ENCODE data around the gene DDC. TPM values are rescaled to one million over a fixed set of nuclear protein-coding genes. Genes with fewer than 3 reads are reported as not detected.

DDC gene
- polyA plus RNA-seq, 1 donor (not counting 4 experiments of a cell fraction or from before 2014, with no cell fraction given): not detected

GRCh38 chr7:50418526-50419290 is 146.5 kb downstream of the DDC start:
- Histone ChIP-seq H3K4me2 (ENCODE audit: control insufficient read depth, extremely low read depth, insufficient read depth, low read depth, low read length) (no peak overlapping the region), H3K9me1 (ENCODE audit: control insufficient read depth, extremely low read depth, insufficient read depth, low read length) (no peaks in the 10 kb centered on the region), H2AFZ (ENCODE audit: control insufficient read depth, low read length) (no peak overlapping the region), H4K20me1 (ENCODE audit: control insufficient read depth, extremely low read depth, insufficient read depth, low read length) (no peaks in the 10 kb centered on the region), H3K36me3 (ENCODE audit: control insufficient read depth in 2 of 2, extremely low read depth in 1 of 2, insufficient read depth in 2 of 2, low read length in 2 of 2) (no peaks in the 10 kb centered on the region), H3K9ac (ENCODE audit: control insufficient read depth, extremely low read depth, insufficient read depth, low read length) (no peak overlapping the region), H3K9me3 (ENCODE audit: control insufficient read depth, low read depth, low read length) (no peaks in the 10 kb centered on the region), H3K27ac (ENCODE audit: control insufficient read depth, insufficient read depth, low read length) (no peak overlapping the region), H3K4me3 (ENCODE audit: control insufficient read depth in 2 of 3, extremely low read depth in 1 of 3, insufficient read depth in 2 of 3, low read depth in 1 of 3, low read length in 3 of 3) (no peak overlapping the region), H3K79me2 (ENCODE audit: control insufficient read depth, insufficient read depth, low read length) (no peaks in the 10 kb centered on the region), H3K27me3 (ENCODE audit: control insufficient read depth, extremely low read depth, insufficient read depth, low read length) (no peaks in the 10 kb centered on the region), H3K4me1 (ENCODE audit: control insufficient read depth, extremely low read depth, insufficient read depth, low read length) (peaks cover 2% of the 10 kb centered on the region)
- dilution Hi-C loops (cut with MboI; ENCODE audit: extremely low pct_ligation_motif_present, low sequenced_read_pairs): no loop called here
- DNase-seq (ENCODE audit: low read depth, low spot score) (no peak), FAIRE-seq (no peak)
- TF ChIP-seq CTCF (optimal IDR thresholded peaks at IDR 0.05 in 1 of 3, IDR thresholded peaks at IDR 0.05 in 1 of 3, conservative IDR thresholded peaks at IDR 0.05 in 1 of 3; ENCODE audit: extremely low read depth in 1 of 3, insufficient read depth in 2 of 3, low read length in 3 of 3): no peak
- no peak for TF ChIP-seq EZH2 (IDR thresholded peaks at IDR 0.05; ENCODE audit: low read length)

DNA sequence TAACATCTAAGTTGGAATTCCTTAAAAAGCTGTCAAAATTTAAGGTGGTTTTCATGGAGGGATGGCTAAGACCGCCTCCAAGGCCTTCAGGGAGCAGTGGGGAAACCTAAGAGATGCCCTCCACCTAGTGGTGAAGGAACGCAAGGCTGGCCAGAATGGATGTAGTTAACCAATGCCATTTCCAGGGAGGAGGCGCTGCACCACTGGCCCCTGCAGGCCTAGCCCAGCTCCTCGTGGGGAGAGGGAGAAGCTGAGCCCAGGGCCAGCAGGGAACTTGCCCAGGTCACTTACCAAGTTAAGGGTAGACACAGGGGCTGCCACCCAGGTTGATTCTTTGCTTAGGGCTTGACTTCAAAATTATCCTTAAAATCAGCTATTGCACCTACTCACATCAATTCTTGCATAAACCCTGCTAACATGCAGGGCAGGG is 147.1 kb downstream of the DDC start:
- H3K79me2 ChIP-seq (ENCODE audit: control insufficient read depth, insufficient read depth, low read length): no peaks in the 10 kb centered on the region
- no peak overlapping the region for H3K27ac ChIP-seq (ENCODE audit: control insufficient read depth, insufficient read depth, low read length)
- FAIRE-seq: peak; percentile 78
- peak; percentile 13 for DNase-seq (ENCODE audit: low read depth, low spot score)
- dilution Hi-C loops (cut with MboI; ENCODE audit: extremely low pct_ligation_motif_present, low sequenced_read_pairs): no loop called here
- H3K4me1 ChIP-seq (ENCODE audit: control insufficient read depth, extremely low read depth, insufficient read depth, low read length): peaks cover 2% of the 10 kb centered on the region
- no peaks in the 10 kb centered on the region for H3K36me3 ChIP-seq (ENCODE audit: control insufficient read depth in 2 of 2, extremely low read depth in 1 of 2, insufficient read depth in 2 of 2, low read length in 2 of 2)
- H3K9me3 ChIP-seq (ENCODE audit: control insufficient read depth, low read depth, low read length): no peaks in the 10 kb centered on the region
- no peaks in the 10 kb centered on the region for H3K27me3 ChIP-seq (ENCODE audit: control insufficient read depth, extremely low read depth, insufficient read depth, low read length)
- H3K9me1 ChIP-seq (ENCODE audit: control insufficient read depth, extremely low read depth, insufficient read depth, low read length): no peaks in the 10 kb centered on the region
- no peak overlapping the region for H2AFZ ChIP-seq (ENCODE audit: control insufficient read depth, low read length)
- no peak overlapping the region for H3K4me2 ChIP-seq (ENCODE audit: control insufficient read depth, extremely low read depth, insufficient read depth, low read depth, low read length)
- TF ChIP-seq CTCF (optimal IDR thresholded peaks at IDR 0.05 in 1 of 3, IDR thresholded peaks at IDR 0.05 in 1 of 3, conservative IDR thresholded peaks at IDR 0.05 in 1 of 3; ENCODE audit: extremely low read depth in 1 of 3, insufficient read depth in 2 of 3, low read length in 3 of 3) (peak; percentile 96 to 99 (median 97)), EZH2 (IDR thresholded peaks at IDR 0.05; ENCODE audit: low read length) (no peak)
- no peaks in the 10 kb centered on the region for H4K20me1 ChIP-seq (ENCODE audit: control insufficient read depth, extremely low read depth, insufficient read depth, low read length)
- H3K9ac ChIP-seq (ENCODE audit: control insufficient read depth, extremely low read depth, insufficient read depth, low read length): no peak overlapping the region
- no peak overlapping the region for H3K4me3 ChIP-seq (ENCODE audit: control insufficient read depth in 2 of 3, extremely low read depth in 1 of 3, insufficient read depth in 2 of 3, low read depth in 1 of 3, low read length in 3 of 3)

Data from keratinocyte (primary cell).